ENCODE results near the gene RASA3.

DNA sequence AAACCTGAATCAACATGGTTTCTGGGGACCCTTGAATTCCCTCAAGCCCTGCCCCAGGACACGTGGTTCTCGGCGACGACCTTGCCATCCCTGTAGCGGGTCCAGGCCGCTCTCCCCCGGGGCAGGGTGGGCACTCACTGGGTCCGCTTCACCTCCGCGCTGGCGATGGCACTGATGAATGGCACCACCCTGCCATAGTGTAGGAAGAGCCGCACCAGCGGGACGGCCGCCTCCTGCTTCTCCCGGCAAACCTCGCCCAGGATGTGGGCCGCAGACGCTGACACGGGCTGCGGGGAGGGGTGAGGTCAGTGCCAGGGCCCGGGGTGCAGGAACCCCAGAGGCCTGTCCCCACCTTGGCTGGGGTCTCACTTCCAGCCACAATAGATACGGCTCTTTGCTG lies 114.5 kb downstream of the RASA3 start:
- TF ChIP-seq, protein P1, sequence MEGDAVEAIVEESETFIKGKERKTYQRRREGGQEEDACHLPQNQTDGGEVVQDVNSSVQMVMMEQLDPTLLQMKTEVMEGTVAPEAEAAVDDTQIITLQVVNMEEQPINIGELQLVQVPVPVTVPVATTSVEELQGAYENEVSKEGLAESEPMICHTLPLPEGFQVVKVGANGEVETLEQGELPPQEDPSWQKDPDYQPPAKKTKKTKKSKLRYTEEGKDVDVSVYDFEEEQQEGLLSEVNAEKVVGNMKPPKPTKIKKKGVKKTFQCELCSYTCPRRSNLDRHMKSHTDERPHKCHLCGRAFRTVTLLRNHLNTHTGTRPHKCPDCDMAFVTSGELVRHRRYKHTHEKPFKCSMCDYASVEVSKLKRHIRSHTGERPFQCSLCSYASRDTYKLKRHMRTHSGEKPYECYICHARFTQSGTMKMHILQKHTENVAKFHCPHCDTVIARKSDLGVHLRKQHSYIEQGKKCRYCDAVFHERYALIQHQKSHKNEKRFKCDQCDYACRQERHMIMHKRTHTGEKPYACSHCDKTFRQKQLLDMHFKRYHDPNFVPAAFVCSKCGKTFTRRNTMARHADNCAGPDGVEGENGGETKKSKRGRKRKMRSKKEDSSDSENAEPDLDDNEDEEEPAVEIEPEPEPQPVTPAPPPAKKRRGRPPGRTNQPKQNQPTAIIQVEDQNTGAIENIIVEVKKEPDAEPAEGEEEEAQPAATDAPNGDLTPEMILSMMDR (IDR thresholded peaks at IDR 0.05): no peak
- no peak for TF ChIP-seq POLR2A (IDR thresholded peaks at IDR 0.05)
